PFSK-1 (cell line): Measurements from ENCODE around the gene COL6A2.

Experiments used
- FOXP2 ChIP-seq: optimal IDR thresholded peaks from 2 replicates; pipeline ENCODE3; 2011; ENCODE audit warnings: borderline replicate concordance, control low read depth, inconsistent platforms; ENCODE audit not compliant: insufficient read depth; ENCODE audit errors: extremely low read length, extremely low read depth
- POLR2AphosphoS5 ChIP-seq: IDR thresholded peaks from 2 replicates; pipeline ENCODE4 v1.6.1; 2012; ENCODE audit warnings: low read depth, mild to moderate bottlenecking, control low read depth, low read length, moderate library complexity
- REST ChIP-seq, 2 experiments: IDR thresholded peaks; 2 replicates each; pipeline versions ENCODE4 v1.6.1 to v1.8.0; 2011 to 2012; ENCODE audit warnings: low read depth in 2 of 2, low read length in 2 of 2, control low read depth in 1 of 2, inconsistent platforms in 1 of 2, mild to moderate bottlenecking in 1 of 2, moderate library complexity in 1 of 2; ENCODE audit not compliant: insufficient read depth in 1 of 2
- SIN3A ChIP-seq: IDR thresholded peaks from 2 replicates; pipeline ENCODE4 v1.6.1; 2012; ENCODE audit warnings: mild to moderate bottlenecking, low read length, moderate library complexity, borderline replicate concordance; ENCODE audit not compliant: insufficient read depth
- TAF1 ChIP-seq: IDR thresholded peaks from 2 replicates; pipeline ENCODE4 v1.6.1; 2012; ENCODE audit warnings: low read length, control low read depth, borderline replicate concordance; ENCODE audit not compliant: insufficient read depth

Gene COL6A2

DNA sequence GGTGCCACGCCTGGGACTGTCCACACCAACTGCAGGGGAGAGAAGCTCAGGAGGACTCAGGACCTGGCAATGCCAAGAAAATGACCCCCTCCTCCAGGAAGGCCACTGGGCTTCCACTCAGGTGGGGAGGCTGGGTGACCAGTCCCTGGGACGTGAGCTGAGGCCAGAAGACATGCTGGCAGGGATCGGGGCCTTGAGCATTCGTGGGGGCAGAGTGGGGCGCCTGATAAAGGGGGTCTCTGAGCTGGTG is 15.3 kb upstream of the COL6A2 start:
- no peak for TF ChIP-seq TAF1
- TF ChIP-seq REST (IDR thresholded peaks at IDR 0.05; ENCODE audit: insufficient read depth in 1 of 2, low read depth in 2 of 2, low read length in 2 of 2), result no peak
- no peak for TF ChIP-seq POLR2AphosphoS5
- TF ChIP-seq SIN3A, result no peak
- TF ChIP-seq FOXP2, result no peak

- no peak for TF ChIP-seq FOXP2
- TF ChIP-seq SIN3A, result no peak
These were observed 14.7 kb upstream of the COL6A2 start for GRCh38 chr21:46082963-46083790.

GRCh38 chr21:46083791-46084561 is 13.9 kb upstream of the COL6A2 start:
- TF ChIP-seq TAF1 (no peak), REST (IDR thresholded peaks at IDR 0.05; ENCODE audit: insufficient read depth in 1 of 2, low read depth in 2 of 2, low read length in 2 of 2) (no peak), SIN3A (no peak), POLR2AphosphoS5 (no peak), FOXP2 (no peak)

DNA sequence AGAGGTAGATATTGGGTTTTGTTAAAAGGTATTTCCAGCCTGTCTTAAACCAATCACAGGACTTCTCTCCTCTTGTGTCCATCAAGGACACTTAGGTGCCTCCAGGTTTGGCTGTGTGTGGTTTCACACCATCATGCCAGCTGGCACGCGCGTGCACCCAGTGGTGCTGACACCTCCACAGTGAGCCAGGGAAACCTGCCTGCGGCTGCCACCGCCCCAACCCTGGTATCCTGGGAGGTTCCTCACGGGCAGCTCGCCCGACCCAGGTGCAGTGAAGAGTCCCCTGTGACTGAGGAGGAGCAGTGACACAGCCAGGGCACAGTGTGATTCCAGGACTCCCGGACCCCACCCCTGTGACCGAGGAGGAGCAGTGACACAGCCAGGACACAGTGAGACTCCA is 13.2 kb upstream of the COL6A2 start:
- TF ChIP-seq POLR2AphosphoS5, result no peak
- TF ChIP-seq FOXP2, result no peak
- TF ChIP-seq REST (IDR thresholded peaks at IDR 0.05; ENCODE audit: insufficient read depth in 1 of 2, low read depth in 2 of 2, low read length in 2 of 2), result no peak
- no peak for TF ChIP-seq SIN3A
- no peak for TF ChIP-seq TAF1

DNA sequence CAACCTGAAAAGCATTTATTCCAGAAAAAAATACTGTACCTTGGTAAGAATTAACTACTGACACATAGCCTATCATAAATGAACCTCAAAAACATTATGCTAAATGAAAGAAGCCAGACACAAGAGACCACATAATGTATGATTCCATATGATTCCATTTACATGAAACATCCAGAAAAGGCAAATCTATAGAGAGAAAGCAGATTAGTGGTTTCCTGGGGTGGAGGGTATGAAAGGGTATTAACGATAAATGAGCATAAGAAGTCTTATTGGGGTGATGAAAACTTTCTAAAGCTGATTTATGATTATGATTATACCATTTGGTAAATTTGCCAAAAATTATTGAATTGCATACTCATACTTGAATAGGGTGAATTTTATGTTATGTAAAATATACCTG is 10.3 kb upstream of the COL6A2 start:
- no peak for TF ChIP-seq POLR2AphosphoS5
- TF ChIP-seq TAF1, result no peak
- TF ChIP-seq SIN3A, result no peak
- TF ChIP-seq FOXP2, result no peak
- no peak for TF ChIP-seq REST (IDR thresholded peaks at IDR 0.05; ENCODE audit: insufficient read depth in 1 of 2, low read depth in 2 of 2, low read length in 2 of 2)
